ENCODE data around the gene STX1B.
"Not testable (repeated sequence)": the region's sequence is repeated elsewhere in the genome, so short reads cannot be mapped to it uniquely, and the experiment has no call there.

STX1B gene

GRCh38 chr16:30948667-30949649, 61.5 kb downstream of the STX1B start, which contains the start of gene ORAI3:
Gene ORAI3 (plus strand): TSS chr16:30949068. CDS start chr16:30949290, 222 bp downstream.
- DNase-seq = peak in 1 of 2 donors; percentile 35

DNA sequence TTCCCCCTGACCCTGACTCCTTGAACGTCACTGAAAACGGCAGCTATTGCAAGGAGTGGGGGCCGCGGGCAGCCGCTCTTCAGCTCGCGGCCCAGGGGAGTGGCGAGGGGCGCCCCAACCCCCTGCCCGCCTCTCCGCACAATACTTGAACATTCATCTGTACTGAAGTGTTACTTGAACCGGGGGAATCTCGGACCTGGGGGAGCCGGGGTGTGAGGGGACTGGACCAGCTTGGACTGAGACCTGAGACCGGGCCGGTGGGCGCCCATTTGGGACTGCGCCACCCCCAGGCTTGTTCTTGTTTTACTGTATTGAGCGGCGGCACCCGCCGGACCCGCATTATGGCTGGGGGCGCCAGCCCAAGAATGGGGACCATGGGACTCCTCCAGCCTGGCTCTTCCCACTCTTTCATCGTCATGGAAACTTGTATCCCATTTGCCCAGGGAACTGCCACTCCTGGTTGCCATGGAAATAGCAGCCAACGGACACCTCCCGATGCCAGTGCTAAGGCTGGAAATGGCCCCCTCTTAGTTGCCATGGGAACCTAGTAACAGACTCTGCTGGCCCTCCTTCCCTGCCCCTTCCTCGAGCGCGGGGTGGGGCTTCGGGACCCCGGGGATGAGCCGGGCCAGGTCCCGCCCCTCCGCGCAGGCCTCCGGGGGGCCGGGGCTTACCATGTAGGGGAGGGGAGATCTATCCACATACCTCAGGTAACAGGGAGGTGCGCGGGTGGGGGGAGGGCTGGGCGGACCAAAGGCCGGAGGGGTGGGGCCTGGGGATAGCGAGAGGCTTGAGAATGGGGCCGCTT, 62.4 kb downstream of the STX1B start:
- DNase-seq = no peak

- no peak for DNase-seq
These were observed 62.9 kb downstream of the STX1B start for GRCh38 chr16:30947541-30947858.

GRCh38 chr16:30946671-30947540, 63.5 kb downstream of the STX1B start:
- DNase-seq = no peak

- no peak for DNase-seq
These were observed 66.1 kb downstream of the STX1B start for GRCh38 chr16:30944352-30944751.

DNA sequence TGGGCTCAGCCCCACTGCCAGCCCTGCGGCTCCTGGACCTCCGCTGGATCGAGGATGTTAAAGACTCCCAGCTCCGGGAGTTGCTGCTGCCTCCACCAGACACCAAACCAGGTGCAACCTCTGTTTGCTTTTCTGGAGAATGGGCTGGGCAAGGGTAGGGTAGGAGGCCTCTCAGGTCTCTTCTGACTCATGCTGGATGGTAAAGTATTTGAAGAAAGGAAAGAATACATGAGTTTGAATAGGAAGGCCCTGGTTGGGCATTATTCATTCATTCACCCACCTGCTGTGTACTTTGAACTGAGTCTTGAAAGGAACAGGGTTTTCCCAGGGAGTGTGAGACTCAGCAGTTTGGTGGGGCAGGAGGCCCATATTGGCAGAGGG, 68.0 kb downstream of the STX1B start:
- no peak for DNase-seq

DNA sequence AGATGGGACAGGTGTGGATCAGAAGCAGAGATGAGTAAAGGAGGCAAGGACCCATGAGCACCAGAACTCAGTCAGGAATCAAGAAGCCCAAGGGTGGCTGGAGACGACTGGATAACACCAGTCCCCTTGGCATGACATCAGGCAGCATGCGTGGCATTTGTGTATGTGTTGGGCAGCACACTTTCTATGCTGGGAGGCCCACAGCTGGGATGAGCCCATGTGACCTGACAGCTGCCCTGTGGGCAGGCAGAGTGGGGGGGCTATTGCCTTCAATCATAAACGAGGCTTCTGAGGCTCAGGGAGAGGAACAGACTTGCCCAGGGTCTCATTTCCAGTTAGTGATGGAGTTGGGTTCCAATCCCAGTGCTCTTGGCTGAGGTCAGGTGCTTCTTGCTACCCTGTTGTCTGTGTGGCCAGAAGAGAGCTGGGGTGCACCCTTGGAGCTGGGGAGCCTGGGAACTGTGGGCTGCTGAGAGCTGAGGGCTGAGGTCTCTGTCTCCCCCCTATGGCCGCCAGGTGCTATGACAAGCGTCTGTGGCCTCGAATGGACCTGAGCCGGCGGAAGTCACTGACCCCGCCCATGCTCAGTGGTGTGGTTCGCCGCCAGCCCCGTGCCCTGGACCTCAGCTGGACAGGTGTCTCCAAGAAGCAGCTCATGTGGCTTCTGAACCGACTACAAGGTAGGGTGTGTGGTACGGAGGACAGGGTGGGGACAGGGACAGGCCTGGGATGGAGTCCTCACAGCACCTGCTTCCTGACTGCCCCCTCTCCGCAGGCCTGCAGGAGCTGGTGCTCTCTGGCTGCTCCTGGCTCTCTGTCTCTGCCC, 68.6 kb downstream of the STX1B start:
- DNase-seq = peak; percentile 66 to 68

- not testable (repeated sequence) for DNase-seq
These were observed 70.9 kb downstream of the STX1B start for GRCh38 chr16:30939571-30939970.
